HG03571 (cell line): ENCODE data around the gene NEUROG1.
"Not testable (repeated sequence)": the region's sequence is repeated elsewhere in the genome, so short reads cannot be mapped to it uniquely, and the experiment has no call there.

ENCODE experiments used
- ATAC-seq: cut with Tn5 transposase; IDR thresholded peaks from one replicate; pipeline ENCODE4 v1.9.1; 2021; ENCODE audit not compliant: unreplicated experiment

NEUROG1 gene

DNA sequence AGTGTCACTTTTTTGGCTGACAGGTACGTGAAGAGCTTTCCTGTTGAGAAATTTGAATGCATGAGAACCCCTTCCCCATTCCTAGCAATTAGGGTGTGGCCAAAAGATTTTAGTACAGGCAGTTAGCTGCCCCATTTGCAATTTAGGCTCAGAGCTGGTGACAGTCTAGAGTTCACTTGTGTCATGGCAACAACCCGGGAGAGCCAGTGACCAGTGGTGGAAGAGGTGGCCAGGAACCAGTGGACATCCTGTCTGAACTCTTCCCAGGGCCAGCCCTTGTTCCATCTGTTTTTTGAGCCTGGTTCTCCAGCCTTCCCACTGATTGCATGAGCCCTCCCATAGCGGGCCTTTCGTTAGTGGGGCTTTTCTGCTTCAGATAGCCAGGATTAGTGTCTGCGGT is 2.5 kb upstream of the NEUROG1 start:
- ATAC-seq = no peak

DNA sequence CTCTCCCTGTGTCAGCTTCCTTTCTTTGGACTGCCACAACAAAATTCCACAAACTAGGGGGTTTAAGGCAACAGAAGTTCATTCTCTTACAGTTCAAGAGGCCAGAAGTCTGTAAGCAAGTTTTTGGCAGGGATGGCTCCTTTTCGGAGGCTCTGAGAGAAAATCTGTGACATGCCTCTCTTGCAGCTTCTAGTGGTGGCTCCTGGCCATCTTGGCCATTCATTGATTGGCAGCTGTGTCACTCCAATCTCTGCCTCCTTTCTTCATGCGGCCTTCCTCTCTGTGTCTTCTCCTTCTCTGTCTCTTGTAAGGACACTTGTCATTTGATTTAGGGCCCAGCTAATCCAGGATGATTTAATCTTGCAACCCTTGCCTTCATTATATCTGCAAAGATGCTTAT is 2.0 kb upstream of the NEUROG1 start:
- no peak for ATAC-seq

DNA sequence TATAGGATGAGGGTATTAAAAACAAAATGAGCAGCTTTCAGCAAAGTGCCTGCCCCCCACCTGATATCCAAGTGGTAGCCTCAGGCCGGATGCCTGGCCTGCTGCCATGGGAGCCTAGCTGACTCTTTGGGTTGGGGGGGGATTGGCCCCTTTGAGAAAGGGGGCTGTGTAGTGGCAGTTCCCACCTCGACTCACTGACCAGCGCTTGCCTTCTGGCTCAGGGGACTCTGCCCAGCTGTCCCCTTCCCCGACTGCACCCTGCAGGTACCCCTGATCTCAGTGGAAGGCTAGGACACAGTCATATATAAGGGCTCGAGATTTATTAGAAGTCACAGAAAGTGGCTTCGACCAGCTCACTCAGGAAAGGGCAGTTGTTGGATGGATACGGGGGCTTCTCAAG is 1.5 kb upstream of the NEUROG1 start:
- no peak for ATAC-seq

DNA sequence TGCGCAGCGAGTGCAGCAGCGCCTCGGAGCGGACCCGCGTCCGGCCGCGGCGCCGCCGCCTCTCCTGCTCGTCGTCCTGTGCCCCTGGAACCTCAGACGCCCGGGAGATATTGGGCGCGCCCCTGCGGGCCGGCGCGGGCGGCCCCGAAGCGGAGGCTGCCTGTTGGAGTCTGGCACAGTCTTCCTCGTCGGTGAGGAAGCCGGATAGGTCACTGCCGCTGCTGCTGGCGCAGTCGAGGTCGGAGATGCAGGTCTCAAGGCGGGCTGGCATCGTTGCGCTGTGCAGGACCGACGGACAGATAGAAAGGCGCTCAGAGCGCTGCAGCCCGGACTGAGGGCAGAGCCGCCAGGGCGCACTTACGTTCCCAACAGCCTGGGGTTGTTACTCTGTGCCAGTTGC is 344 bp downstream of the NEUROG1 start:
- ATAC-seq = no peak

DNA sequence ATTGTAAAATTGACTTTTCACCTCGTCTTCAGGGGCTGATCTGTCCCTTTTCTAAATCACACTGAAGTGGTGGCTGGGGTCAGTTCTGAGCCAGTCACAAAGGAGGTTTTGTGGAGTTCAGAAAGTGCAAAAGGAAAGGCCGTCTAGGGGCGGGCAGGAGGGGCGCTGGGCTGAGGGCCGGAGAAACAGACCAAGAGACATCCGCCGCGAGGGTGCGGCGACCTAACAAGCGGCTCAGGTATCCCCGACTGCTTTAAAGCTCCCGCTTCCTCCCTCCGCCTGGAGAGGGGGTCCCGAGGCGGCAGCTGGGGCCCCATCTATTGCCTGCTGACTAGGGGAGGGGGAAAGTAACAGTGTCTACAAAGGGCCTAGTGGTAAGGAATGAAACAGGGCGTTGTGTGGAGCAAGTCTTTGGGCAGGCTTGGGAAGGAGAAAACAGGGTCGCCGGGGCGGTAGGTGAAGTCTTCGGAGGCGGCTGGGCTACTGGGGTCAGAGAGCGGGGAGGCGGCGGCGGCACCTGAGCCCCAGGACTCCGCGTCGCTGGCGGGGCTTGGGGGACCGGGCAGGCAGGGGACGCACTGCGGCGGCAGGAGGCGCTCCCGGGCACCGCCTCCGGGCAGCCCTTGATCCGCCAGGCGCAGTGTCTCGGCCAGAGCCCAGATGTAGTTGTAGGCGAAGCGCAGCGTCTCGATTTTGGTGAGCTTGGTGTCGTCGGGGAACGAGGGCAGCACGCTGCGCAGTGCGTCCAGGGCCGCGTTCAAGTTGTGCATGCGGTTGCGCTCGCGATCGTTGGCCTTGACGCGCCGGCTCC is 950 bp downstream of the NEUROG1 start:
- ATAC-seq = no peak

DNA sequence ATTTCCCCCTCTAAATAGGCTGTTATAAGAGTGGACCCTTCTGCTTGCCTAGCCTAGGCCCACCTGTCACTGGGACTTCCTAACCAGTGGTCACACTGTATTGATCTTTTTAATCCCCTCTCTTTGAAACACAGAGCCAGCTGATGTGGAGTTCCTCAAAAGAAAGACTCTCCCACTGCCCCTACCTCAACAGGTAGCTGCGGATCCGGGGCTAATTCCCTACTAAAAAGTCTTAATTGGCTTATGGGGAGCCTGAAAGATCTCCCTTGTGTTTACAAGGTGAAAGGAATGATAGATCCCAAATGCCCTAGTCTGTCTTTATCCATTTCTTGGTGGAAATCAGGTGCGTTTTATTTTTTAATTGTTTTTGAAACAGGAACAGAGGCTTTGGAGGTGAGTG is 2.0 kb downstream of the NEUROG1 start:
- no peak for ATAC-seq

DNA sequence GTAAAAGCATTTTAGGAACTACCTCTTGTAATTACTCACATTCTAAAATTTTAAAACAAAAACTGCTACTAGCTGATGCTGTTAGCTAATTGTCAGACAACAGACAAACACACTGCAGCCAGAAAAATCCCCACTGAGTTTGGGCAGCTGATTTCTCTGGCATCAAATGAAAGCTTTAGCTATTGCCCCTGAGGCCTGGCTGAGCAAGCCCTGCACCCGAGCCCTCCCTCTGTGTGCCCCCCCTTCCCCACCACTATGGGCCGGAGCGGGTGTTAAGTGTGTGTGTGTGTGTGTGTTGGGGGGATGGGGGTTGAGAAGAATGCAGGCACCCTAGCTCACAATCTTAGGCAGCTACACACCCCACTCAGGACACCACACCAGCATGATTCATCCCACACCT is 2.4 kb downstream of the NEUROG1 start:
- no peak for ATAC-seq

DNA sequence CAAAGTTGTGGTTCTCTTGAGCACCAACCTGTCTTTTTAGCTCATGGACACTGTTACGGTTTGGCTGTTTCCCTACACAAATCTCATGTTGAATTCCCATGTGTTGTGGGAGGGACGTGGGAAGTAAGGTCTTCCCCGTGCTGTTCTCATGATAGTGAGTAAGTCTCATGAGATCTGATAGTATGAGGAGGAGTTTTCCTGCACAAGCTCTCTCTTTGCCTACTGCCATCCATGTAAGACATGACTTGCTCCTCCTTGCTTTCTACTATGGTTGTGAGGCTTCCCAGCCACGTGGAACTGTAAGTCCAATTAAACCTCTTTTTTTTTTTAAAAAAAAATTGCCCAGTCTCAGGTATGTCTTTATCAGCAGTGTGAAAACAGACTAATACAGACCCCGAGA is 6.2 kb downstream of the NEUROG1 start:
- ATAC-seq = not testable (repeated sequence)

DNA sequence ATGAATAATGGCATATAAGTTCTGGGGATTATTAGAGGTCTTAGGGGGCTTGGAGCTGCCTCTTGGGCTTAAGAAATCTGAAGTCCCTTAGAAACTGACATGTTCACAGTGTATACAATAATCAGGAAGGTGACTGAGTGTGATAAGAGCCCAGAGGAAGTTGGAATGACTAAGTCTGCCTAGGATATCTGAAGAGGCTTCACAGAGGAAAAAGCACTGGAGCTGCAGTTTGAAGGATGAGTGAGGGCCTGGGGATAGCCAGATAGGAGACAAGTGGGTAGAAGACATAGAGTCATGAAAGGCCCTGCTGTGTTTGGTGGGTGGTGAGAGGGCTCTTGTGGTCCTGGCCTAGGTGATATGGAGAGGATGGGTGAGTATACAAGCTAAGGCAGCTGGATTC is 8.8 kb downstream of the NEUROG1 start:
- no peak for ATAC-seq

DNA sequence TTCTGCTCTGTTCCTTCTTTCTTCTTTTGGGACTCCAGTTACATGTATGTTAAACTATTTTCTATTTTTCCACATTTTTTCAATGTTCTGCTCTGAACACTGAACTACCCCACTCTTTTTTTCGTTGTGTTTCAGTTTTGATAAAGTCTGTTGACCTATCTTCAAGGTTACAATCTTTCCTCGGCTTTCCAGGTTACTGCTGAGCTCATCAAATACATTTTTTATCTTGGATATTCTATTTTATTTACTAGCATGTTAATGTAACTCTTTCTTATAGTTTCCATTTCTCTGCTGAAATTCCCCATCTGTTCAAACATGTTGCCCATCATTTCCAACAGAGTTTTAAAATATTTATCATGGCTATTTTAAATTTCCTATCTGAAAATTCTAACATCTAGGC is 13.8 kb downstream of the NEUROG1 start:
- no peak for ATAC-seq

DNA sequence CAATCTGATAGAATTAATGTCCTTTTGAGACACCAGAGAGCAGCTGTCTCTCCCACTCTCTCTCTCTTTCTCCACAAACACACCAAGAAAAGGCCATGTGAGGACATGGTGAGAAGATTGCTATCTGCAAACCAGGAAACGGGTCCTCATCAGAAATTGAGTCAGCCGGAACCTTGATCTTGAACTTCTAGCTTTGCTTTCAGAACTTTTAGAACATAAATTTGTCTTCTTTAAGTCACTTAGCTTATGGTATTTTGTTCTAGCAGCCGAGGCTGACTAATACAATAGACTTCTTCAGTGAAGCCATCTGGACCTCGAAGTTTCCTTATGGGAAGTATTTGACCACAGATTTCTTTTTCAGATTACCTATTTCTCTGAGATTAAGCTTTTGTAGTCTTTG is 18.1 kb downstream of the NEUROG1 start:
- no peak for ATAC-seq

DNA sequence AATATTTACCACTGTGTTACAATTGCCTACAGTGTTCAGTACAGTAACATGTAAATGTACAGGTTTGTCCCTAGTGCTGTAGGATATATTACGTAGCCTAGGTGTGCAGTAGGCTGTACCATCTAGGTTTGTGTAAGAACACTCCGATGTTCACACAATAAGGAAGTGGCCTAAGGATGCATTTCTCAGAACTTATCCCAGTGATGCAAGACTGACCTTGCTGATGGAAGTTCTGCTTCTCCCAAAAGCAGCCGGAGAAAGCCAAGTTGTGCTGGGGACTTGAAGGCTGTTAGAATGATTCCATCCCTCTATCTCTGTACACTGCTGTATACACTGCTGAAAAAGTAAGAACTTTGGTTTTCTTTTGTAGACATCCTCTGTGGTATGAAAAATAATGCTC is 21.6 kb downstream of the NEUROG1 start:
- ATAC-seq = no peak

DNA sequence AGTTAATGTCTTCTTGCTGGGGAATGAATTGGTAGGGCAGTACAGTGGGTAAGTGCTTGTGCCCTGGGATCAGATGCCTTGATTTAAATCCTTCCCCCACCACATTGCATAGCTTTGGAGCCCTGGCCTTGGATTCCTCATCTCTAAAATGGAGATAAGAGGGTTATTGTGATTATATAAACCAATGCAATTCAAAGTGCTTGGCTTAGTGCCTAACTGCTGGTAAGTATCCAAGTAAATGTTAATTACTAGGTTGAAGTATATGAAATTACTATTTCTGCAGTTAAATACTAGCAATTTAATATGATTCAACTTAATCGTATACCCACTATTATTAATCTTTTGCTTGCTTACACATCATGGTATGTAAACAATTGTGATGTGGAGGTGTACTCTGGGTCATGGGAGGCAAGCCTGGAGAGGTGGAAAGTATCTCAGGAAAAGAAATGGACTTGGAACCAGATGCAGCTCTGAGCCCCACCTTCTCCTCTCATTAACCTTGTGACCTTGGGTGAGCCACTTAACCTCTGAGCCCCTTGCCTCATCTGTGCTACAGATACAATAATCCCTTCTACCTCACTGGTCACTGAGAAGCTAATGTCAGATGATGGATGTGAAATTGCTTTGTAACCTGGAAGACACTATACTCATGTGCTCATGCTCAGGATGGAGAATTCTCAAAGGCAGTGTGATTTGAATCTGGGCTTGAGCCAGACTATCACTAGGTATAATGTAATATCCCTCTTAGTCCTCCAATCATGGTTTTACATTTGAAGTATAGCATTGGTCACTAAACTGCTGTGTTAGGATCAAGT is 23.8 kb downstream of the NEUROG1 start:
- no peak for ATAC-seq

DNA sequence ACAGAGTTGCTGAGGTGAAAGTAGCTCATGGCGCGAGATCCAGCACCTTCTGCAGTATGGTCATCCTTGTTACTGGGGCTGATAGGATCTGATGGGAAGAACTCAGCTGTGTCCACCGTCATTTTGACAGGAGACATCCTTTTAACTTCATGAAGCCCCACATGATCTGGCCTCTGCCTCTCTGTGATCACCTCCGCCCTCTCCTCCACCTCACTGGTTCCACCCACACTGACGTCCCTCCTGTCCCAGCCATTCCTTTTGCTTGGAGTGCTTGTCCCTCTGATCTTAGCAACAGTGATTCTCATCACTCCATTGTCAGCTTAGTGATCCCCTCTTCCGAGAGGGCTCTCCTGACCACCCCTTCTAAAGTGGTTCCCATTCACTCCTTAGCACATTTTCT is 25.8 kb downstream of the NEUROG1 start:
- no peak for ATAC-seq

DNA sequence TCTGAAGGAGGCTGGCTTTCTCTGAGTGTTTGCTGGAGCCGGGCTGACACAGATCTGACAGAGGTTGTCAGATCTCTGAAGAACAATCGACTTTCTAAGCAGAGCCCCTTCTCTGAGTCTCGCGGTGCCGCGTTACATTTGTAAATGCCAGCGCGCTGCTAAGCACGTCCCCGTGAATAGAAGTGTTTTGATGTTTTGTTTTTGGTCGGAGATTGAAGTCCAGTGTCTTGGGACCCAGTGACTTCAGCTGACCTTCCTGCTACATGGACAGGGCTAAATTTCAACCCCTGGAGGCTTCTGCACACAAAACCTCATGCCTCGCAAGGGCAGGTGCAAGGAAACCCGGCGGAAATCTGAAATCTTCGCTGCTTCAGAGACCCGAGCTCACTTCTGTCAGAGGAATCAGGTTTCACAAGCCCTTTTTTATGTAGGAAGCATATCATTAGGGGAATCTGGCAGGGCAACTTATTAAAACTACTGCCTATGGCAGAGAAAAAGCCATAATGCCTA is 27.2 kb downstream of the NEUROG1 start:
- ATAC-seq = no peak

DNA sequence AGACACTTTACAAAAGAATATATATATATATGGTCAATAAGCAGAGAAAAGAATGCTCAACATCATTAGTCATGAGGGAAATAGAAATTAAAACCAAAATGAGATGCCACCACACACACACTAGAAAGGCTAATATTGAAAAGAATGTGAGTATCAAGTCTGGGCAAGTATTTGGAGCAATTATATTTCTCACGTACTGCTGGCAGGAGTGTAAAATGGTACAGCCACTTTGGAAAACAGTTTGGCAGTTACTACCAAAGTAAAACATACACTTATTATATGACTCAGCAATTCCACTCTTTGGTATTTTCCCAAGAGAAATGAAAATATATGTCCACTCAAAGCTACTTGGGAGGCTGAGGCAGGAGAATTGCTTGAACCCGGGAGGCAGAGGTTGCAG is 29.8 kb downstream of the NEUROG1 start:
- no peak for ATAC-seq

DNA sequence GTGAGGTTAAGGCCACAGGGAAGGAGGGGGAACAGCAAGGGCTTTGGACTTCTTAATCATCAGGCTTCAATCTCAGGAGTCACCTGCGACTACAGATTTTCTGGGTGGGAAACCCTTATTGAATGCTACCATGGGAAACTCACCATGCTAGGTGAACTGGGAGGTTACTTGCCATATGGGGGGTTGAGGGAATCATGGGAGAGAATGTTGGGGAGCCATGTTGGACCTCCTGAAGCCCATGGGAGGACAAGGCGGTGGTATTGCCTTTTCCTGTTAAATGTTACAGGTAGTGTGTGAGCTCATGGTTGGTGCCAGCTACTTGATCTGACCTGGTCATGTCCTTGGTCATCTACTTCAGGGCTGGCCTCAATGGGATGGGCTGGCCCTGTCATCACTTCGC is 31.4 kb downstream of the NEUROG1 start:
- ATAC-seq = no peak

DNA sequence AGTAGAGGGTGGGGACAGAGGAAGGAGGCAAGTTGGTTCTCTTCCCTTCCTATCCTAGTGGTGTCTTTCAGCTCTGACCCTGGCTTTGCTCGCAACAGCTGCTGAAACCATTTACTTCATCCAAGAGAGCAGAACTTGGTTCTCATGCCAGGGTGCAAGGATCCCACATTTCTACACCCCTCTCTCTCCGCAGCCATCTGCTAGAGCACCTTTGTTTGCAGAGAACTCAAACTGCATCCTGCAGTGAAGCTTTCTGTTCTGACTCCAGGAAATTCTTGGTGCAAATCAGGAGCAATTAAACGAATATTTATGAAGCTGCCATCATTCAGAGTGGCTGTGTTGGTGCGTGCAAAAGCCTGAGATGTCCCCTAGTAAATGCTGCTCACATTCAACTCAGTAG is 31.9 kb downstream of the NEUROG1 start:
- no peak for ATAC-seq

DNA sequence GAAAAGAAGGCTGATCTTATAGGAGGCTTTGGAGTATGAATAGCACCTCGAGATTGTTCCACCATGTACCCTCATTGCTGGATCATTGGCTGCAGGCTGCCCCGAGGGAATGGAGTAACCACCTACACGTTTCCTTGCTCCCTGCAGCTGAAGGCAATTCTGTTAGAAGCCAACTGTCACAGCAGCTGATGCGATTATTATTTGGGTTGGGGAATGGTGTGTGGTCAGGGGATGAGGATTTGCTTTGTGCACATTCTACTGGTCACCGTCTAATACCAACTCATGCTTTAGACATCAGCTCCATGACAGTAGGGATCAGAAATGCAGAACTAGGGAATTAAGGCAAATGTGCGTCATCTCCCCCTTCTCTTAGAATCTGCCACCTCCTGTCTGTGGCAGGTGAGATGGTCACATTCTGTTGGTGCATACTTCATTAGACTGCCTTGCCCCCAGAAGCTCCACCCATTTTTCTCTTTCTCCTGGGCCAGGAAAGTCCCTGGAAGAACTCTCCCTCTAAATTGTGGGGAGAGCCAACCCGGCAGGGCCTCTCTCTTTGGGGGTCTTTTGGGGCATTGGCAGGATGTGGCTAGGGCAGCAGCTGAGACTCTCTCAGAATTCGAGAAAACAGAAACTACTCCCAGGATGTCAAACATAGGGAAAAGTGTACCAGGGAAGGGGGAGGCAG is 32.8 kb downstream of the NEUROG1 start:
- no peak for ATAC-seq

DNA sequence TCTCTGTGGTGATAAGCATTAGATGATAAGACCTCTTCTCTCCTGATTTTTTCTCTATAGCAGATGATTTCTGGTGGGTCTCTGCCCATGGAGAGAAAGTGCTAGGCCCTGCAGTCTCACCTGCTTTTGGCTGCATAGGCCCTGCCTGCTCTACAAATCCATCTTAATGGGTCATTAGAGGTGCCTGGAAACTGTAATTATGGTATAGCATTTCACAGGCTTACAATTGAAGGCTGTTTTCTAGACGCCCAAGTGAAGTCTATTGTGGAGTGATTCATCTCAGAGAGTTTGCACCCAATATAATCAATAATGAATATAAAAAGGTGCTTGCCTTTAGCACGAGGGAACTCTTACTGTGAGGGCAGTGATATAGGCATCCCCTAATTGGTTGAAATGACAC is 33.8 kb downstream of the NEUROG1 start:
- no peak for ATAC-seq

DNA sequence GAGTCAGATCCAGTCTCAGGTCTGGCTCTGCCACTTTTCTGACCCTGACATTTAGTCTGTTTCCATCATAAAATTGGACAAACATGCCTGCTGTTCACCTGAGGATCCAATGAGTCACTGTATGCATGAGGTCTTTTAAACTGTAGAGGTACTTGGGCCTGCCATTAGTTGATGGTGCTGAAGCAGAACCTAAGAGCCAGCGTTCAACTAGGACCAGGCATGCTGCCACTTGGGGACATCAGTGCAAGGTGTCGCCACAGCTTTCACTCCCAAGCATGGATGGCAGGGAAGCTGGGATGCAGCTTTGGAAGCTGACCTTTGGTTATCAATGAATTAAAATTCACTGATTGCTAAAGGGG is 37.1 kb downstream of the NEUROG1 start:
- no peak for ATAC-seq
